Measurements from ENCODE around the gene PSAPL1.
A peak's percentile ranks its signal among the peaks of the same experiment; 100 is the strongest.

Gene PSAPL1

GRCh38 chr4:7389101-7389701 is 45.5 kb downstream of the PSAPL1 start:
- H3K27me3 ChIP-seq (ENCODE audit: insufficient read depth, low read length): no peaks in the 10 kb centered on the region
- H3K14ac ChIP-seq (ENCODE audit: low read length): no peak overlapping the region
- no peak overlapping the region for H2AK5ac ChIP-seq (ENCODE audit: low read length)
- no peak overlapping the region for H4K91ac ChIP-seq (ENCODE audit: low read depth, low read length)
- no peaks in the 10 kb centered on the region for H3K36me3 ChIP-seq (ENCODE audit: control insufficient read depth in 1 of 2, insufficient read depth in 2 of 2, low read length in 2 of 2)
- H2AFZ ChIP-seq (ENCODE audit: insufficient read depth, low read length, poor library complexity): no peak overlapping the region
- H3K18ac ChIP-seq (ENCODE audit: low read length): no peak overlapping the region
- no peak overlapping the region for H3K4me2 ChIP-seq (ENCODE audit: low read length)
- no peaks in the 10 kb centered on the region for H3K4me1 ChIP-seq (ENCODE audit: control insufficient read depth in 1 of 2, insufficient read depth in 2 of 2, low read length in 2 of 2)
- no peak overlapping the region for H4K12ac ChIP-seq (ENCODE audit: low read depth, low read length)
- peaks cover 9% of the 10 kb centered on the region for H3K9me3 ChIP-seq (ENCODE audit: insufficient read depth, low read depth, low read length)
- no peak overlapping the region for H2BK120ac ChIP-seq (ENCODE audit: insufficient read depth, low read length, poor library complexity)
- no peak for DNase-seq
- WGBS (ENCODE audit: extremely low coverage, insufficient coverage, insufficient read length): no CpG with 5 or more reads among the region's 15 CpGs
- no peak overlapping the region for H4K8ac ChIP-seq (ENCODE audit: low read depth, low read length)
- no peaks in the 10 kb centered on the region for H3K79me2 ChIP-seq (ENCODE audit: control insufficient read depth, insufficient read depth, low read length, poor library complexity)
- no peaks in the 10 kb centered on the region for H3K79me1 ChIP-seq (ENCODE audit: low read length)
- no peak overlapping the region for H2BK5ac ChIP-seq (ENCODE audit: low read depth, low read length, poor library complexity)
- no peak overlapping the region for H3K27ac ChIP-seq (ENCODE audit: low read depth, low read length)
- no peak overlapping the region for H3K9ac ChIP-seq (ENCODE audit: low read length)
- no peak overlapping the region for H3K4ac ChIP-seq (ENCODE audit: low read depth, low read length)
- no peak overlapping the region for H3K4me3 ChIP-seq (ENCODE audit: low read depth, low read length)
- H2BK12ac ChIP-seq (ENCODE audit: low read length): no peak overlapping the region
- no peak overlapping the region for H3K23ac ChIP-seq (ENCODE audit: low read length)

- H4K91ac ChIP-seq (ENCODE audit: low read depth, low read length): no peak overlapping the region
- no peak overlapping the region for H4K8ac ChIP-seq (ENCODE audit: low read depth, low read length)
- no peak overlapping the region for H3K18ac ChIP-seq (ENCODE audit: low read length)
- no peak overlapping the region for H2BK12ac ChIP-seq (ENCODE audit: low read length)
- no peak overlapping the region for H2AFZ ChIP-seq (ENCODE audit: insufficient read depth, low read length, poor library complexity)
- H3K9ac ChIP-seq (ENCODE audit: low read length): no peak overlapping the region
- H3K14ac ChIP-seq (ENCODE audit: low read length): no peak overlapping the region
- H3K9me3 ChIP-seq (ENCODE audit: insufficient read depth, low read depth, low read length): peaks cover 9% of the 10 kb centered on the region
- no peak overlapping the region for H4K12ac ChIP-seq (ENCODE audit: low read depth, low read length)
- no peak overlapping the region for H2BK120ac ChIP-seq (ENCODE audit: insufficient read depth, low read length, poor library complexity)
- no peak overlapping the region for H2AK5ac ChIP-seq (ENCODE audit: low read length)
- H3K79me2 ChIP-seq (ENCODE audit: control insufficient read depth, insufficient read depth, low read length, poor library complexity): no peaks in the 10 kb centered on the region
- H3K4me3 ChIP-seq (ENCODE audit: low read depth, low read length): no peak overlapping the region
- no peak overlapping the region for H3K4me2 ChIP-seq (ENCODE audit: low read length)
- H3K23ac ChIP-seq (ENCODE audit: low read length): no peak overlapping the region
- no peak overlapping the region for H3K4ac ChIP-seq (ENCODE audit: low read depth, low read length)
- no CpG with 5 or more reads among the region's 13 CpGs for WGBS (ENCODE audit: extremely low coverage, insufficient coverage, insufficient read length)
- H3K27ac ChIP-seq (ENCODE audit: low read depth, low read length): no peak overlapping the region
- no peak overlapping the region for H2BK5ac ChIP-seq (ENCODE audit: low read depth, low read length, poor library complexity)
- H3K36me3 ChIP-seq (ENCODE audit: control insufficient read depth in 1 of 2, insufficient read depth in 2 of 2, low read length in 2 of 2): no peaks in the 10 kb centered on the region
- no peaks in the 10 kb centered on the region for H3K79me1 ChIP-seq (ENCODE audit: low read length)
- no peaks in the 10 kb centered on the region for H3K27me3 ChIP-seq (ENCODE audit: insufficient read depth, low read length)
- H3K4me1 ChIP-seq (ENCODE audit: control insufficient read depth in 1 of 2, insufficient read depth in 2 of 2, low read length in 2 of 2): no peaks in the 10 kb centered on the region
- no peak for DNase-seq
These were observed 46.1 kb downstream of the PSAPL1 start for GRCh38 chr4:7388627-7389026.

DNA sequence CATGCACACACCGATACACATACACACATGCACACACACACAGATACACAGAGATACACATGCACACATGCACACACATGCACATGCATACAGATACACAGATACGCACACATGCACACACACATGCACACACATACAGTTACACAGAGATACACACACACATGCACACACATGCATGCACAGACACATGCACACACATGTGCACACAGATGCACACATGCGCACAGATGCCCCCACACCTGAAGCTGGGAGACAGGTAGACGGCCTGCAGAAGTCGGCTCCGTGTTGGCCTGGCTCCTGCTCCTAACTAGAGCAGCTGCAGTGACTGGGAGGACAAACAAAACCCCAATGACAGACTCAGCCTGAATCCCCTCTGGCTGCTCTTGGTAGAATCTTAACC is 46.8 kb downstream of the PSAPL1 start:
- Histone ChIP-seq H3K79me1 (ENCODE audit: low read length) (no peaks in the 10 kb centered on the region), H3K79me2 (ENCODE audit: control insufficient read depth, insufficient read depth, low read length, poor library complexity) (no peaks in the 10 kb centered on the region), H3K4ac (ENCODE audit: low read depth, low read length) (no peak overlapping the region), H3K36me3 (ENCODE audit: control insufficient read depth in 1 of 2, insufficient read depth in 2 of 2, low read length in 2 of 2) (no peaks in the 10 kb centered on the region), H3K4me3 (ENCODE audit: low read depth, low read length) (no peak overlapping the region), H4K8ac (ENCODE audit: low read depth, low read length) (no peak overlapping the region), H3K4me1 (ENCODE audit: control insufficient read depth in 1 of 2, insufficient read depth in 2 of 2, low read length in 2 of 2) (no peaks in the 10 kb centered on the region), H3K9ac (ENCODE audit: low read length) (no peak overlapping the region), H4K12ac (ENCODE audit: low read depth, low read length) (no peak overlapping the region), H3K23ac (ENCODE audit: low read length) (no peak overlapping the region), H3K9me3 (ENCODE audit: insufficient read depth, low read depth, low read length) (peaks cover 9% of the 10 kb centered on the region), H3K18ac (ENCODE audit: low read length) (no peak overlapping the region), H3K4me2 (ENCODE audit: low read length) (no peak overlapping the region), H2BK120ac (ENCODE audit: insufficient read depth, low read length, poor library complexity) (no peak overlapping the region), H3K27ac (ENCODE audit: low read depth, low read length) (no peak overlapping the region), H2BK5ac (ENCODE audit: low read depth, low read length, poor library complexity) (no peak overlapping the region), H3K14ac (ENCODE audit: low read length) (no peak overlapping the region), H2AK5ac (ENCODE audit: low read length) (no peak overlapping the region), H2BK12ac (ENCODE audit: low read length) (no peak overlapping the region), H3K27me3 (ENCODE audit: insufficient read depth, low read length) (no peaks in the 10 kb centered on the region), H2AFZ (ENCODE audit: insufficient read depth, low read length, poor library complexity) (no peak overlapping the region), H4K91ac (ENCODE audit: low read depth, low read length) (no peak overlapping the region)
- DNase-seq: no peak
- WGBS (ENCODE audit: extremely low coverage, insufficient coverage, insufficient read length): no CpG with 5 or more reads among the region's 6 CpGs

DNA sequence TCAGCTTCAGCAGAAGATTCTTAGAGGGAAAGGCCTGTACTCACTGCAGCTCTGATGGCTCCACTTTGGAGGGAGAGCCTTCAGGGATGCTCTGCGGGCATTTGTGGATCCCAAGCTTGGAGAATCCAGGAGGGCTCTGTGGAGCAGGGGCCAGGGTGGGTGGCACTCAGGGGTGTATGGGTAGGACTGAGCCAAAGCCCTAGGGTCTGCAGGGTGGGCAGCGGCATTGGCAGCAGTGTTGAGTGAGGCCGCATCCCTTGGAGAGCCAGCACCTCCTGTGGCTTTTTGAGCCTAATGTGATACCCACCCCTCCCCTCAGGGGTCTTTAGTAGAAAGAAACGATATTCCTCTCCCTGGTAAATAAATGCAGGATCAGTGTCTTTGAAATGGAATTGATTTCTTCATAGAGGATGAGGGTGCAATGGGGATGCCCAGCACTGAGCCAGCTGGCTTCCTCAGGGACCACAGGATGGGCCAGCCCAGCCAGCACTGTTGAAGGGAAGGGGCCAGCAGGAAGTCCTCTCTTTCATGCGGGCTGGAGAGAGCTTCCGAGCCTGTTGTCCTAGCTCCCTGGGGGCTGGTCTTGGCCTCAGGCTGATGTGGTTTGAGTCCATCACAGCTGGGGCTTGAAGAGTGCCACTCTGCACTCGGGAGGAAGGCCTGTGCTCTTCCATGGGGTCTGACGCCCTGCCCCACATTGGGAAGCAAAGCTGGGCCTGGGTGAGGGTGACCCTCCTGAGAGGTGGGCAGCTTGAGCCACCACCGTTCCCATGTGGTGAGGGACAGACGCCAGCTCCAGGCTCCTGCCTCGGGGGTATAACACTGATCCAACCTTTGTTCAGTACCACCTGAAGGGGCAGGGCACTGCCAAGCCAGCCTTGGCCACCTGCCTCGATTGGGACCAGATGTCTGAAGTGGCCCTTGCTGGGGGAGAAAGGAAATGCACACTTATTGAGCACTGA is 49.5 kb downstream of the PSAPL1 start:
- Histone ChIP-seq H2BK5ac (ENCODE audit: low read depth, low read length, poor library complexity) (no peak overlapping the region), H2BK12ac (ENCODE audit: low read length) (no peak overlapping the region), H3K23ac (ENCODE audit: low read length) (no peak overlapping the region), H4K12ac (ENCODE audit: low read depth, low read length) (no peak overlapping the region), H3K36me3 (ENCODE audit: control insufficient read depth in 1 of 2, insufficient read depth in 2 of 2, low read length in 2 of 2) (no peaks in the 10 kb centered on the region), H3K4me2 (ENCODE audit: low read length) (no peak overlapping the region), H4K8ac (ENCODE audit: low read depth, low read length) (no peak overlapping the region), H3K4me3 (ENCODE audit: low read depth, low read length) (peak overlapping the region; percentile 37), H3K79me1 (ENCODE audit: low read length) (no peaks in the 10 kb centered on the region), H3K79me2 (ENCODE audit: control insufficient read depth, insufficient read depth, low read length, poor library complexity) (no peaks in the 10 kb centered on the region), H2AK5ac (ENCODE audit: low read length) (no peak overlapping the region), H3K27me3 (ENCODE audit: insufficient read depth, low read length) (no peaks in the 10 kb centered on the region), H3K9me3 (ENCODE audit: insufficient read depth, low read depth, low read length) (peaks cover 9% of the 10 kb centered on the region), H2BK120ac (ENCODE audit: insufficient read depth, low read length, poor library complexity) (no peak overlapping the region), H2AFZ (ENCODE audit: insufficient read depth, low read length, poor library complexity) (no peak overlapping the region), H3K4ac (ENCODE audit: low read depth, low read length) (no peak overlapping the region), H4K91ac (ENCODE audit: low read depth, low read length) (no peak overlapping the region), H3K9ac (ENCODE audit: low read length) (no peak overlapping the region), H3K18ac (ENCODE audit: low read length) (no peak overlapping the region), H3K4me1 (ENCODE audit: control insufficient read depth in 1 of 2, insufficient read depth in 2 of 2, low read length in 2 of 2) (no peaks in the 10 kb centered on the region), H3K27ac (ENCODE audit: low read depth, low read length) (no peak overlapping the region), H3K14ac (ENCODE audit: low read length) (no peak overlapping the region)
- no peak for DNase-seq
- WGBS (ENCODE audit: extremely low coverage, insufficient coverage, insufficient read length): no CpG with 5 or more reads among the region's 12 CpGs
